ENCODE data around the gene PIP4K2A.
A peak's percentile ranks its signal among the peaks of the same experiment; 100 is the strongest.
"Not testable (repeated sequence)": the region's sequence is repeated elsewhere in the genome, so short reads cannot be mapped to it uniquely, and the experiment has no call there.

PIP4K2A gene

DNA sequence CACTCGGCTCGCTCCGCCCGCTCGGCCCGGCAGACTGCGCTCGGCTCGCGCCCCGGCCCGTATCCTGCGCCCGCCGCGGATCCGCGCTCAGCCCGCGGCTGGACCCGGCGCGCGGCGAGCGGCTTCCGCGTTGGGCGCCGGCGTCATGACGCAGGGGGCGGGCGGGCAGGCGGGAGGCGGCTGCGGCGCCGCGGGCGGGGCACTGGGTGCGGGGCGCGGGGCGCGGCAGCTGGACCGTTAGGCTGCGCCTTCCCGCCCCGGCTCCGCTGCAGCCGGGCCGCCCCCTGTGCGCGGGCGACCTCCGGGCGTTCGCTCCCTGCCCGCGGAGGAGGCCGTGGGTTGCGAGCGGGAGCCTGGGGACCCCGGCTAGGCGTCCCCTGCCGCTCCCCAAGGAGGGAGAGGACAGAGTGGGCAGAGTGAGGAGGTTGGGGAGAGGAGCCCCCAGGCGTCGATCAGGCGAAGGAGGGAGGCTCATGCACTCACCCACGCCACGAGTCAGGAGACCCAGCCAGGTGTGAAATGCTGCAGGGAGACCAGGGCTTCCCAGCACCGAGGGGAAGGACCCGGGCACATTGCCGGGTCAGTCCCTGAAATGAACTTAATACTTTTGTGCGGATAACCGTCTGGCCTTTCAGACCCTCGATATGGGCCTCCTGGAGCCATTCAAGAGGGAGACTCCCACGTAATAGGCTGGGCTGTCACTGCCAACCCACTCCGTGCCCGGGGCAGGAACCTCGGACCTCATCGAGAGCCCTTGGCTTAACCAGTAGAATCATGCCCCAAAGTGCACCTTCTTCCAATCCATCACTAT, at the start of gene PIP4K2A:
TSS of gene PIP4K2A (minus strand) at position 100 of the 811 bp plus-strand sequence. CDS start 252 bp downstream, outside the sequence.
- H3K4me3 ChIP-seq (ENCODE audit: low read depth, low read length): peak within 1 kb of the TSS; percentile 96

- H3K4me3 ChIP-seq (ENCODE audit: low read depth, low read length): no peak overlapping the region
Observed at GRCh38 chr10:22761569-22762220, 47.3 kb upstream of the PIP4K2A start.

GRCh38 chr10:22760025-22760424, 45.6 kb upstream of the PIP4K2A start:
- H3K4me3 ChIP-seq (ENCODE audit: low read depth, low read length): no peak overlapping the region

DNA sequence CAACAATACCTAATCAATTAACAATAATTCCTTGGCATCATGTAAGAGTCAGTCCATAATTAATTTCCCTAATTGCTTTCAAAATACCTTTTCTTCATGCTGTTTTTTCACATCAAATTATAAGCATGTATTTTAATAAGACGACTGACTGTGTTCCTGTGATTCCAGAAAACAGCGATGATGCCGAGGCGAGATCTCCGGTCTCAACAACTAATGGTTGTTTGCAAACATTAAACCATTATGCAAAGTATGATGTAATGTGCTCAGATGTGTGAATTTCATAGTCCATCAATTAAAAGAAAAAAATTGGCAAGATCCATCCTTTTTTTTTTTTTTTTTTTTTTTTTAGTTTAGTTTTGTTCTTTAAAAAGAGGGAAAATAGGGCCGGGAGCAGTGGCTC, 44.5 kb upstream of the PIP4K2A start:
- H3K4me3 ChIP-seq (ENCODE audit: low read depth, low read length): no peak overlapping the region

DNA sequence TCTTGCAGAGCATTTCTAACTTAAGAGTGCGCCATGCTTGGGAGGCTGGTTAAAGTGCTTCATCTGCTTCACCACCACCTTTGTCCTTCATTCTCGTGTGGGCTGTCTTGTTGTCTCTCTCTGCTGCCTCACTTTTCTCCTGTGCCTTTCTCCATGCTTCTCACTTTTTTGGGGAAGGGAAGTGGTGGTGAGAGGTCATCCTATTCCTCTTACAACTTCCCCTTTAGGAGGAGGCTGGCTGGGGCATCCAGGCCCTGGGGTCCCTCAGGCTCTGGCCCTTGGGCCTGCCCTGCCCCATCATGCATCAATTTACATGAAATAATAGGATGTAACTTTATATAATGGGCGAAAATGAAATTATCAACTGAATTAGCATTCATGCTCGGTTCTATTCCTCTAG, 39.9 kb upstream of the PIP4K2A start:
- no peak overlapping the region for H3K4me3 ChIP-seq (ENCODE audit: low read depth, low read length)

- no peak overlapping the region for H3K4me3 ChIP-seq (ENCODE audit: low read depth, low read length)
Observed at GRCh38 chr10:22753786-22754185, 39.4 kb upstream of the PIP4K2A start.

DNA sequence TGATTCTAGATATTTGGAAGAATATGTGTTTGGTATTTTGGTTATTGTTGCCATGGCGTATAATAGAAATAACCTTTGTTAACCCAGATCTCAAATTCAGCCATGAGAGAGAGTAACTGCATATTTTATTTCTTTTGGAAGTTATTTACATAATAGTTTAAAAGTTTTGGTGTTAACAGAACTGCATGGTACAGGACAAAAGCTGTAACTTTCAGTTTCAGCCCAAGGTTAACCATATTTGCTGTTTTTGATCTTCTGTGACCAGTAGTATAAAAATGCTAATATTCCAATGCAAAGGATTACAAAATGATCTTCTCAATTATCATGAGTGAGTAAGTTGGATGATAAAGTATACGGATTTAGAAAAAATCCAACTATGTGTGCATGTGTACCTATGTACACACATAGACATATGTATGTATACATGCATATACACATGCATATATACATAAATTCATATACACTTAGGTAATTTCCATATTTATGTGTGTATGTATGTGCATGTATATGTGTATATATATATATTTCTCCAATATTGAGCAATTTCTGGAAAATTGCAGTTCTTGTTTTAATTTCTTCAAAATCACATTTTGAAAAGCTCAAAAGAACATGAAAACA, 38.0 kb upstream of the PIP4K2A start:
- H3K4me3 ChIP-seq (ENCODE audit: low read depth, low read length): no peak overlapping the region

DNA sequence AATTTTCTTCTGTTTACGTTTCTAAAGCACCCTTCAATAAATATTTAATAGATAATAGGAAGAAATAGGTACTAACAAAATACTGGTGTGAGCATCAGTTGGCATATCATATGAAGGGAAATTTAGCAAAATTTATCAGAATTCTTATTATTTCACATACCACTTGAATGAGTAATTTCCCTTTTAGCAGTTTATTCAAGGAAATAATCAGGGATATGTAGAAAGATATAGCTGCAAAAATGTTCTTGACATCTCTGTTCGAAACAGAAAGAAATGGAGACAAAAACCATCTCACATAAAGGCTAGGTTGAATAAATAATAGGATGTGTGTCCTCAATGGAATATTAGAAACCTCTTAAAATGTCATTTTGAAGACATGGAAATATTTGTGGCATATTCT, 35.8 kb upstream of the PIP4K2A start:
- no peak overlapping the region for H3K4me3 ChIP-seq (ENCODE audit: low read depth, low read length)

- H3K4me3 ChIP-seq (ENCODE audit: low read depth, low read length): not testable (repeated sequence)
Observed at GRCh38 chr10:22744858-22745257, 30.5 kb upstream of the PIP4K2A start.

GRCh38 chr10:22742678-22743077, 28.3 kb upstream of the PIP4K2A start:
- H3K4me3 ChIP-seq (ENCODE audit: low read depth, low read length): no peak overlapping the region

DNA sequence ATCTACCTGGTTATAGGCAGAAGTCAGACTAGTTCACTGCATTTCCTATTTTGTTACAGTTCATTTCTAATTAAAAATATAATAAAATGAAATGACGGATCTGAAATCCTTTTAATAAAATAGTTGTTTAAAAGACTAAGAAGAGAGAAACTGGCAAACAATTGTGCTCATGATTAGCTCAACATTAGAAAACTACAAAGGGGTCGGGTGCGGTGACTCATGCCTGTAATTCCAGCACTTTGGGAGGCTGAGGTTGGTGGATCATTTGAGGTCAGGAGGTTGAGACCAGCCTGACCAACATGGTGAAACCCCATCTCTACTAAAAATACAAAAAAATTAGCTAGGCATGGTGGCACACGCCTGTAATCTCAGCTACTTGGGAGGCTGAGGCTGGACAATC, 27.3 kb upstream of the PIP4K2A start:
- not testable (repeated sequence) for H3K4me3 ChIP-seq (ENCODE audit: low read depth, low read length)

DNA sequence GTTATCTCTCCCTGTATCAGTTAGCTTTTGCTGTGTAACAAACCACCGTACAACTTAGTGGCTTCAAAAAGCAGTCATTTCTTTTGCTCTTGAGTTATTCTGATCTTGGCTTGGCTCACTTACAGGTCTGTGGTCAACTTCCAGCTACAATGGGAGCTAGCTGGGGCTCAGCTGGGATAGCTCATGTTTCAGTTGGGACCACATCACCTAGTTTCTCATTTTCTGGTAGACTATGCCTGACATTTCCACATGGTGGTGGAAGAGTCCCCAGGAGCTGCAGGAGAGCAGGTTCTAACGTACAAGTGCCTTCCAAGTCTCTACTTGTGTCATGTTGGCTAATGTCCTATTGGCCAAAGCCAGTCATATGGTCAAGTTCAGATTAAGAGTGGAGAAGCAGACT, 25.8 kb upstream of the PIP4K2A start:
- no peak overlapping the region for H3K4me3 ChIP-seq (ENCODE audit: low read depth, low read length)

- H3K4me3 ChIP-seq (ENCODE audit: low read depth, low read length): no peak overlapping the region
Observed at GRCh38 chr10:22737587-22737986, 23.2 kb upstream of the PIP4K2A start.

DNA sequence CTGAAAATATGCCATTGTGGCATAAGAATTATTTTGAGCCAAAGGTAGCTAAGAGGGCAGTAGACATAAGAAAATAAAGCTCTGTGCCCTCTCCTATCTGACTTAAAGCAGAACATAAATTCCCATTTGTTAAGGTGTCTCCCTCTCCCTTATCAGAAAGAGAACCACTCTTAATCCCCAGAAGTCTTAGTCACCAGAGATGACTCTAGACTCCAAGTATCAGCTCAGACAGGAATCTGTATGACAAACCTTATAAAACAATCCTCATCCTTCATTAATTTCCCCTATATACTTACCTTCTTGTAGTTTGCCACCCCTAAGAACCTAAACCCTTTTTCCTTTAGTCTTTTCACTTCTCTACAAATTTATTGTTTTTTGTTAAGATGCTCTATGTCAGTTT, 21.8 kb upstream of the PIP4K2A start:
- no peak overlapping the region for H3K4me3 ChIP-seq (ENCODE audit: low read depth, low read length)

DNA sequence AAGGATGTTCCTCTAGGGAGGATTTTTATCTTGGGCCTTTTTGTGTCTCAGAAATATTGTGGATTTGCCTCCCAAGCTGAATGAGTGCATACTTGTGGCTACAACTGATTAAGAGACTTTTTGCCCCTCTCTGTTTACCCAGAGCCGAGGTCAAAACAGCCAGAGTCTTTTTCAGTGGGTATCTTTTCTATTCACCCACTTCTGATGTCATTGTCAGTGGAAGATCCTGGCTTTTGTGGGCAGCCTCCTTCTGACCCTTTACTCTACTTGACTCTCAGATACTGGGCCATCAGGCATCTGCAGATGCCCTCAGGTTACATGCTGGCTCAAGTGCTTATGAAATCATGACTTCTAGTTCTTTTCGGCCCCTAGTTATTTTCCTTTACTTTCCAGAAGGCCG, 19.6 kb upstream of the PIP4K2A start:
- H3K4me3 ChIP-seq (ENCODE audit: low read depth, low read length): no peak overlapping the region

DNA sequence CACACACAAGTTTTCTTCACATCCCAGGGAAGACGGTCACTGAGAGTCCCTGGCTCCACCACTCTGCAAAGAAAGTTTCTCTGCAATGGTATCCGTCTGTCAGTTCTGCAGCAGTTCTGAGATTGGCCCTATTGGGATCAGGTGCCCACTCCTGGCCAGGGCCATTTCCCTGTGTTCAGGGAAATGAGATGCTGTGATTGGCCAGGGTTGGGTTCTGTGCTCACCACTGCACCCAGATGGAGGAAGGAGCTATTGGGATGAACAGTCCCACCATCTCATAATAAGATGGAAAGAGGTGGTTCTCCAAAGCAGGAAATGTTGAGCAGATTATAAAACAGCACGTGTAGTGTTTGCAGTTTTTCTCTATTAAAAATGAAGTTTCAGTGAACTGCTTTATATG, 13.3 kb upstream of the PIP4K2A start:
- no peak overlapping the region for H3K4me3 ChIP-seq (ENCODE audit: low read depth, low read length)

- no peak overlapping the region for H3K4me3 ChIP-seq (ENCODE audit: low read depth, low read length)
Observed at GRCh38 chr10:22727112-22727511, 12.7 kb upstream of the PIP4K2A start.

DNA sequence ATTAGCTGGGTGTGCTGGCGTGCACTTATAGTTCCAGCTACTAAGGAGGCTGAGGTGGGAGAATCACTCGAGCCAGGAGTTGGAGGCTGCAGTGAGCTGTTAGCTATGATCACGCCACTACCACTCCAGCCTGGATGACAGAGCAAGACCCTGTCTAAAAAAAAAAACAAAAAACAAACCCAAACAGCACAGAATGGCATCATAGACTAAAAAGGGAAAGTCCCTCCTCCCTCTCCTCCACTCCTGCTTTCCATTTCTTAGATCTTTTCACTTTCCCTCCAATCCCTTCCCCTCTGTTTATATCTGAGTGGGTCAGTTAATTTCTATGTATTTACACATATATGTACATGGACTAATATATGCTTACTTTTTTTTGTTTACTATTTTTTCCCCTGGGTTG, 10.4 kb upstream of the PIP4K2A start:
- no peak overlapping the region for H3K4me3 ChIP-seq (ENCODE audit: low read depth, low read length)

GRCh38 chr10:22723783-22724182, 9.4 kb upstream of the PIP4K2A start:
- H3K4me3 ChIP-seq (ENCODE audit: low read depth, low read length): no peak overlapping the region

DNA sequence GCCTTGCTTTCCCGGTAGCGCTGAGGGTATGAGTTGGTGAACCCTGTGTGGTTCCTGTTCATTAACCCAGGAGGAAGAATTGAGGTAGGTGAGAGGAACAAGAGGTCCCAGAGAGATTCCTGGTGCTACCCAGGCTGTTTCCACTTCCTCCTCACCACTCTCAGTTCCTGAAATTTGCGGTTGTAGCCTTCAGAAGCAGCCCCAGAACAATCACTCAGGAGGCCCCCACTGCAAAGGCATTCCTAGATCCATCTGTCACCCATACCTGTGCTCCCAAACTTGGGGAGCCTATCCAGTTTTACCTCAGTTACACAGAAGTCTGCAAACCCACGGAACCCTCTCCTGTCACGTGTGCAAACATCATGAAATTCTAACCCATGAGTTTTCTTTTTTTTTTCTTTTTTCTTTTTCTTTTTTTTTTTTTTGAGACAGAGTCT, 9.0 kb upstream of the PIP4K2A start:
- no peak overlapping the region for H3K4me3 ChIP-seq (ENCODE audit: low read depth, low read length)

- no peak overlapping the region for H3K4me3 ChIP-seq (ENCODE audit: low read depth, low read length)
Observed at GRCh38 chr10:22722626-22723169, 8.3 kb upstream of the PIP4K2A start.

DNA sequence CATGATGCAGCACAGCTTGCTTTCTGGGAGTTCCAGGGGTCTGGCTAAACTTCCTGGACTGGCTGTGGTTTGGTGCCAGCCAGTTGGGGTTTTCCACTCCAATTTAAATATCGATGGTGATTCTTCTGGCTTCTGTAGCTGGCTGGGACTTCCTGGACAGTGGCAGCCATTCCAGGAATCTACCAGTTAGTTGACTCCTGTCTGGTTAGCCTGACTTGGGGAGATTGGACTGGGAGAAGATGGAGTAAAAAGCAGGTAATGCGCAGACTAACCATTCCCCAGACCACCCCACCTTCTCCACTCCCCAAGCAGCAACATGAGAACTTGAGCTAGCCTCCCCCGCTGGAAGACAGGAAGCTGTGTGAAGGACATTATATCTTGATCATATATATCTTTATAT, 6.3 kb upstream of the PIP4K2A start:
- no peak overlapping the region for H3K4me3 ChIP-seq (ENCODE audit: low read depth, low read length)

Data from iPS-11a (cell line).